Stimulated activated CD4-positive, alpha-beta T cell treated with anti-CD3 and anti-CD28 coated beads, TNF-alpha, amount 100 ng/mL, for 48 hours (primary cell): Measurements from ENCODE around the gene KCNQ2.

Source experiments
- DNase-seq, 3 donors: peaks; one replicate each; pipeline ENCODE4 v3.0.0-alpha.2; 2020; ENCODE audit warnings: low read depth in 3 of 3

KCNQ2 gene

GRCh38 chr20:63471002-63471716 lies 1.3 kb downstream of the KCNQ2 start:
- DNase-seq: no peak

- DNase-seq: no peak
These were observed 2.0 kb downstream of the KCNQ2 start for GRCh38 chr20:63470410-63470809.

- DNase-seq: no peak
These were observed 2.7 kb downstream of the KCNQ2 start for GRCh38 chr20:63469713-63470101.

- no peak for DNase-seq
These were observed 3.3 kb downstream of the KCNQ2 start for GRCh38 chr20:63469019-63469712.

- DNase-seq: no peak
These were observed 4.0 kb downstream of the KCNQ2 start for GRCh38 chr20:63468421-63468820.

GRCh38 chr20:63467294-63468083 lies 5.0 kb downstream of the KCNQ2 start:
- DNase-seq: no peak

- DNase-seq: no peak
These were observed 5.6 kb downstream of the KCNQ2 start for GRCh38 chr20:63466861-63467260.

GRCh38 chr20:63466250-63466825 lies 6.1 kb downstream of the KCNQ2 start:
- DNase-seq: no peak

- no peak for DNase-seq
These were observed 6.8 kb downstream of the KCNQ2 start for GRCh38 chr20:63465380-63466249.

- no peak for DNase-seq
These were observed 8.2 kb downstream of the KCNQ2 start for GRCh38 chr20:63464289-63464635.

GRCh38 chr20:63463400-63464288 lies 8.8 kb downstream of the KCNQ2 start:
- no peak for DNase-seq

GRCh38 chr20:63462244-63462643 lies 10.2 kb downstream of the KCNQ2 start:
- DNase-seq: no peak

GRCh38 chr20:63461104-63461763 lies 11.2 kb downstream of the KCNQ2 start:
- no peak for DNase-seq

- no peak for DNase-seq
These were observed 13.4 kb downstream of the KCNQ2 start for GRCh38 chr20:63459070-63459380.

- DNase-seq: no peak
These were observed 14.0 kb downstream of the KCNQ2 start for GRCh38 chr20:63458170-63459069.

GRCh38 chr20:63457737-63458136 lies 14.7 kb downstream of the KCNQ2 start:
- no peak for DNase-seq

GRCh38 chr20:63456429-63457284 lies 15.8 kb downstream of the KCNQ2 start:
- no peak for DNase-seq

GRCh38 chr20:63455568-63455859 lies 16.9 kb downstream of the KCNQ2 start:
- no peak for DNase-seq
